ENCODE results near the gene KCNMA1.

DNA sequence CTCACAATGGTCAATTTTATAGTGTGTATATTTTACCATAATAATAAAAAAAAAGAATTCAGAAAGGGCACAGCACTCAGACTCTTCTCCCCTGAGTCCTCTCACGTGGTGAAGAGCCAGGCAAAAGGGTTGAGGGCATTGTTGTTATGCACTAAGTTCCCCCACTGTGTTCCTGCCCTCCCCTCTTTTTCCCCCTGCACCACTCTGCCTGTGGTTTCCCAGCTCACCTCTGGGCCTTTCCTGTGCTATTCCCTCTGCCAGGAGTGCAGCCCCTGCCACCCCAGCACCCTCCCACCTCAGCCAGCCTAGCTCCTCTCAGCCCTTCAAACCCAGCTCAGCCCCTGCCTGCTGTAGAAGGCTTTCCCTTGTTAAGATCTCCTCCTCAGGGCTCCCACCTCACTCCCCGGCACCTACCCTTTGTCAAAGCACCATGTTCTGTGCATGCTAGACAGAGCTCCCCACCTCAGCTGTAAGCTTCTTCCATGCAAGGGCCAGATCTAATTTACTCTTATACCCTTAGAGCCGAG is 108.5 kb downstream of the KCNMA1 start:
- TF ChIP-seq ETV6 (conservative IDR thresholded peaks at IDR 0.05 in 1 of 2, IDR thresholded peaks at IDR 0.05 in 1 of 2; ENCODE audit: borderline replicate concordance in 1 of 2, low read depth in 1 of 2) = no peak
- TF ChIP-seq TAF1 (IDR thresholded peaks at IDR 0.05; ENCODE audit: borderline replicate concordance, low read depth, low read length) = no peak
- TF ChIP-seq CTCF (IDR thresholded peaks at IDR 0.05 in 2 of 3, conservative IDR thresholded peaks at IDR 0.05 in 1 of 3; ENCODE audit: control insufficient read depth in 2 of 3, extremely low read depth in 1 of 3, insufficient read depth in 1 of 3, low read depth in 3 of 3, low read length in 3 of 3) = no peak
